GM19328 (cell line): Measurements from ENCODE around the gene ANKRD35.
A peak's percentile ranks its signal among the peaks of the same experiment; 100 is the strongest.

Source experiments
- ATAC-seq: cut with Tn5 transposase; IDR thresholded peaks from one replicate; pipeline ENCODE4 v1.9.1; 2021; ENCODE audit warnings: mild to moderate bottlenecking, moderate library complexity; ENCODE audit not compliant: unreplicated experiment

Gene ANKRD35

DNA sequence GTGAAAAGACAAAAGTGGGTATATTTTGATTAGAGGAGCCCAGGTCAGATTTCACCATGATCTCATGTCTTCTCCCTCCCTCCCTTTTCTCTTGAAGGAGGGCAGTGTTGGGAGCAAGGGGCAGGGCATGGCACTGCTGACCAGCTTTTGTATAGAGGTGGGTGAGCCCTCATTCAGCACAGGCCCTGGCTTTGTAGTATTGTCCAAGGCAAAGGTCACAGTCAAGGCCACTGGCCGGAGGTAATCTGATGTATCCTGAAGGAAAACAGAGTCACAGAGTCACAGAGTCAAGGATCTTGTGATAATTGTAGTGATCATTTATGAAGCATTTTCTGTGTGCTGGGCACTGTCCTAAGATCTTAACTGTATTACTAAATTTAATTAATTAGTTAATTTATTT lies 12.3 kb upstream of the ANKRD35 start:
- ATAC-seq, result no peak

DNA sequence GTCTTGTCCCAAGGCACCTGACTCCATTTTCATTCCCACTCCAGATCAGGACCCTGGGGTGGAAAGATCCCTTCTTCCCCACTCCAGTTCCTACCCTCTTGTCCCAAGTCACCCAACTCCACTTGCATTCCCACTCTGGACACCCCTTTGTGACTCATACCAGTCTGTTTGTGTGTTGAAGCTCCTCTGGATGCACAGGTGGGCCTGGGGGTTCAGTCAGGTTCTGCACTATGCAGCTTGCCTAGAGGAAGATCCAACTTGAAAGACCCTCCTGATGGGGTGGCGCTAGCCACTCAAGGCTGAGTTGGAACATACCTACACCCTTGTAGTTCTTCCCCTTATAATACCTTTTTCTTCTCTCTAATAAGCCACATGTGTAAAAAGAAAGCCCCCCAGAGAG lies 9.8 kb upstream of the ANKRD35 start:
- no peak for ATAC-seq

DNA sequence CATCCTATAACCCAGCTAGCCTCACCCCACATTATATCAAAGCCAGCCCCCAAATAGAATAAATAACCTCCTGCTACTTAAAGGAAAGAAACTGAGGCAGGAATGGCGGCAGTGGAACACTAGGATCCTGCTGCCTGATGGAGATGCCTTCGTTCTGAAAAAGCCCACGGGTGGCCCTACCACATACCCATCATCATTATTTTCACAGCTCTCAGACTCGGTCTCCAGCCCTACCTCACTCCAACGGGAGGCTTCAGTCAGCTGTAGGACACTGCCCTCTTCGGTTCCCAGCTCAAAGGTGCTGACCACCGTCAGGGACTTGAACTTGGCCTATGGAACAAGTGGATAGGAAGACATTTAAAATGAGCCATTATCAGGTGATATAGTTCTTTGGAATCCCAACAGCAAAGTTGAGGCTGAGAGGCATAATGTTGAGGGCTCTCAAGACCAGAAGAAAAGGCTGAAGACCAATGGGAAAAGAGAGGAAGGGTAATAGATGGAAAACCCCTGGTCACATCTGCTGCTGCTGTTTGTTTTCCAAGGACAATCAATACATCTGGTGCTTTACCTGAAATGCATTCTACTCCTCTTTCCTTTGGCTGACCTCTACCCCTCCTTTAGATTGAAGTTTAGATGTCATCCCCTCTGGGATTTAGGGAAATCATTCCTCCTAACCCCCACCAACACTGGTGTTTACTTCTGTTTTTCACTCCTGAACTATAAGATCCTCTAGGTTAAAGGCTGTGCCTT lies 7.8 kb upstream of the ANKRD35 start:
- ATAC-seq, result no peak

DNA sequence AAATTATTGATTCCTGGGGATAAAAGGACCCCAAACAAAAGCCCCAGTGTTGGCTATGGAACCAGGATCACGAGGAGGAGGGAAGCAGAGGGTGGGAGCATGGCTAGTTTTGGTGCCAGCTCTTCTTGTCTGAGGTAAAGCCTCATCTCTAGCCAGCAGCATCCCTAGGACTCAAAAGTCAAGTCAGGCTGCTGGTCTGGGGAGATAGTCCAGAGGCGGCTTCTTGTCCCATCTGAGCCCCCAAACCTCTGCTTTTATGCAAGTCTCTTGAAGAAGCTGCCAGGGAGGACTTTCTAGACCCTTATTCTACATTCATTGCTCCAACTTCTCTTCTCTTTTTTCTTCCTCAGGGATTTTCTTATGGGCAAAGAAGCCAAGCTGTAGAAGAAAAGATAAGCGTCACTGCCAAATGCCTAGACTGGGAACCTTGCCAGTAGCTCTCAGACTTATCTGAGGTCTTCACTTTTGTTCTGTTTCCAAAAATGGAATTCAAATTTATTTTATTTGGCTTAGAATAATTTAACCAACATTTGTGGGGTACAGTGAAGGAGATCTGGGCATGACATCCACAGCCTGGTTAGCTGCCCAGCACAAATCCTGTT lies 6.9 kb upstream of the ANKRD35 start:
- ATAC-seq, result no peak

DNA sequence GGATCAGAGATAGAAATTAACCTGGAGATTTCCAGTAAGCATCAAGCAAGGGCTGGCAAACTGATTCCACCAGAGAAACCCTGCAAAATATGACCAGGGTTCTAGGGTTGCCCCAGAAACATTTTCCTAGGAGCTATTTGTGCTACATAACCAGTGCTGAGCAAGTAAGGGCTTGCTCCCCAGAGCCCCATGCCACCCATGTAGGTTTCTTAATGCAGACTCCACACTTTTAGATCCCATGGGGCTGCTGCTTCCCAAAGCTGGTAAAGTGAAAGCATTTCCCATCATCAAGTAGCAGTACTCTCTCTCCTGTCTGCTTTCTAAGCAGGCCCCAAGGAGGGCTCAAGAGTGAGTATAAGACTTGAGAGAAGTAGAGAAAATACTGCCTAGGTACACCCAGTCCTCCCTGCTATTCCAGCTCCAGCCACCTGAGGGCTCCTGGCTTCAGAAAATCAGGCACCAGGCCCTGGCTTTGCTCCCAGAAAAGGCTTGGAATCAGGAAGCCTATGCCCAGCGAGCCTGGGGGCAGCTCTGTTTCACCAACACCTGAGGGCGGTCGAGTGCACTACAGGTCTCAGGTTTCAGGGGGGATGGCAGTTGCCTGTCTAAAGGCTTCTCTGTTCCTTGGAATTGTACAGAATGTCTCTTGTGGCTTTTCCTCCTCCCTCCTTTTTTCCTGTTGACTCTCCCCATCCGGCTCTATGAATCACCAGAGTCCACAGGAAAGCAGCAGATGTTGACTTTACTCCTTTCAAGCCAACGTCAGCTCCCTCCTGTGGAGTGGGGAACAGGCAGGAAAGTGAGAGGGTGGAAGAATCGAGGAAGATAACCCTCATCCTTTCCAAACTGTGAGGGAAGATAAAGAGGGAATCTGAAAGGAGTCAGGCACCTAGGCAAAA lies 6.2 kb upstream of the ANKRD35 start:
- no peak for ATAC-seq

DNA sequence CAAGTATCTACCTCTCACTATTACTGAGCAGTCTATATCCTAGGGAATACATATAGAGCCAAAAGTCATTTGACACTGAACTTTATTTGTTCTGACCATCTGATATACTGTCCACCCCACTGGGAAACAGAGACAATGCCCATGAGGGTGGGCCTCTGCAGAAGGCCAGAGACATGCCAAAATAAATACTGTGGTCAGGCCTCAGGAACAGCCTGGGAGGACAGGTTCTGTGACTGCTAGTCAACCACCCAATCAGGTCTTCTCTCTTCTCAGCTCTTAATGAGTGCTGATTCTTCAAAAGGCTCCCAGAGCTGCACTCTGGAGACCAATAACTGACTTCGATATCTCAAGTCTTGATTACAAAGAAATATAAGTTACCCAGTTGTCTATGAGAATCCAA lies 5.5 kb upstream of the ANKRD35 start:
- no peak for ATAC-seq

DNA sequence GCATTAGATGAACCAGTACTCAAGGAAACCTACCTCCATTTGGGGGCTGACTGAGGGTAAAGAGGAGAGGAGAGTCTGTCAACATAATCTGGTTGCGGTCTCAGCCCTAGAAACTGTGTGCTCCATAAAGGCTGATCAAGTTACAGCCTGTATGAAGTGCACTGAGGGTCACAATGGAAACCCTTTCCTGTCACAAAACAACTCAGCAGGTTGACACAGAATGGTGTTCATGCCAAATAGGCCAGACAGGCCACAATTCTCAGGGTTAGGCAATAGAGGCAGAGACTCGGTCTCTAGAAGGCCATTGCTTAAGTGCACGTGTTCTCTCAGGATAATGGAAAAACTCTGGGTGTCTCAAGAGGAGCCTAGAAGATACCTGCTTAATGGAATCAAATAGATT lies 4.1 kb upstream of the ANKRD35 start:
- no peak for ATAC-seq

DNA sequence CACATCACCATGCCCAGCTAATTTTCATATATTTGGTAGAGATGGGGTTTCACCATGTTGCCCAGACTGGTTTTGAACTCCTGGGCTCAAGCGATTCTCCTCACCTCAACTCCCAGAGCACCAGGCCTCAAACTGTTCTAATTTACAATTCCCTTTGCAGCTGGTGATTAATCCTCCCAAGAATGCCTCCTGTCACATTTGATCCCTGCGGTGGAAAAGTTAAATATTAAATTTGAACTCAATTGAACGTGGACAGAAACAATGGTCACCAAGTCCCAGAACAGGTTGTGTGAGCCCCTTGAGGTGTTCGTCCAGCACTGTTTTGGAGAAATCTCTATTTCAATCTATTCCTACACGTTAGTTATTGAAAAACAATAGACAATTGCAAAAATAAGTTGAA lies 2.0 kb upstream of the ANKRD35 start:
- no peak for ATAC-seq

DNA sequence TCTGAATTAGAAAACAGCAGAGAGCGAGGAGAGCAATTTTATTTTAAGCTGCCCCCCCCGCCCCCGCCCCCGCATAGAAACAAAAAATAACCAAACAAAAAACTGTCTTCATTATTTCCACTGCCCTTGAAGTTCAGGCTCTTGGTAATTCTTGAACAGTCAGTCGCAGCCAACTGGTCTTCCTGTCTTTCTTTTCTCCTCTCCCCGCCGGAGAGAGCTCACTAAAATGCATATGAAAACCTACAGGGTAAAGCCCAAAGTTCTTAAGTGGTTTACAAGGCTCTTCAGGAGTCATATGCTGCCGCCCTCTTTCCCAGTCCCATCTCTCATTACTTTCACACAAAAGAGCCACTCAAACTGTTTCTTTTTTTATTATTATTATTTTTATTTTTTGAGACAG lies 1.1 kb upstream of the ANKRD35 start:
- ATAC-seq, result no peak

DNA sequence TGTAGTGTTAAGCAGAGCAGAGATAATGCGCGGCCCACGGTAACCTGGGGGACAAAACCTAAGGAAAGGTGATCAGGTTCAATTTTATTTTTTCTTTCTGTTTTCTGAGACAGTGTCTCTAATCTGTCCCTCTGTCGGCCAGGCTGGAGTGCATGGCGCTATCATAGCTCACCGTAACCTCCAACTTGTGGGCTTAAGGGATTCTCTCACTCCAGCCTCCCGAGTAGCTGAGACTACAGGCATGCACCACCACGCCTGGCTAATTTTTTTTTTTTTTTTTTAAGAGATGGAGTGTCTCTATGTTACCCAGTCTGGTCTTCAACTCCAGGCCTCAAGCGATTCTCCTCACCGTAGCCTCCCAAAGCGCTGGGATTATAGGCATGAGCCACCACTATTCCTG lies 724 bp upstream of the ANKRD35 start:
- no peak for ATAC-seq

DNA sequence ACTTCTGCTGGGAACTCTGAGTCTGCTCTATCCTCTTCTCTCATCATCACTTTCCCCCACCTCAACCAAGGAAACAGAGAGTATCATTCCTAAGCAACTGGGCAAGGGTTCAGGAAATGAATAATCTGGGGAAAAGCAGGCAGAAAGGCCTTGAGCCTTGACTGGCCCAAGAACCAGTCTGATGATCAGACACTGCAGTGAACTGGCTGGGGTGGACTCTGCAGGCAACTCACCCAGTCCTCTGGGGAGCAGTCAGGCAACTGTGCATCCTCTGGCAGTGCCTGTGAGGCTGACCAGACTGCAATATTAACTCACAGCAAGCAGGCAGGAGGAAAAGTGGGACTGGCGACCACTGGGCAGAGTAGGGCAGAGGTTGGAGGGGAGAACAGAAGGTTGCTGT lies 991 bp downstream of the ANKRD35 start:
- ATAC-seq, result no peak

DNA sequence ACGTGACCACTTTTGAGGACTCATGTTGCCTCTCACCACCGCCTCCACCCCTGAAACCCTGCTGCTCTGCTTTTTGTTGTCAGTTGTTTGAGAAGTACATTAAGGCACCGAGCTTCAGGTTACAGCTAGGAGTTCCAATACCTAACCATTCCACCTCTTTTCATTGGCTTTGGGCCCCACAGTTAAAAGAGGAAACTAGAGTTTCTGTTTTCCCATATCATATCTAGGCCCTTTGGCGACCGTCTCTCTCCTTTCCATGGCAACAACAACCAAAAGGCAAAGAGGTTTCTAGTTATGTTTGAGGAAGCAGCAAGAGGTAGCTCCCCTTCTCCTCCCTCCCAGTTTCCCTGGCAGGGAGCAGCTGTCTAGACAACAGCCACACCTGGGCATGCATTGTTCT lies 5.9 kb downstream of the ANKRD35 start:
- ATAC-seq, result no peak

DNA sequence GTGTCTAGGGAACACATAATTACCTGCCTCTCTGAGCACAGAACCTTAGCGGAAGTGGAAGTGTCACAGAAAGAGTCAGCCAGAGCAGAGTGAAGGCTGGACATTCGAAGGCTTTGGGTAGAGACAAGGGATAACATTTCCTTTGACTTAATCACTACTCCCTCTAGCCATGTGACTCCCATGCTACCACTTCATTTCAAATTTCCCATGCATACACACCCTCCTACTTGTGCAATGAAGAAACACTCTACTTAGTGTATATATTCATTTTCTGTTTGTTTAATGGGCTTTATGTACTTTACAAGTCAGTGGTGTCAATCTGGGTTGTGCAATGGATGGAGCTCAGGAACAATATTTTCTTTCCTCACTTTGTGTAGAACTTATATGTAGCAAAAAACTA lies 6.9 kb downstream of the ANKRD35 start:
- ATAC-seq, result no peak

DNA sequence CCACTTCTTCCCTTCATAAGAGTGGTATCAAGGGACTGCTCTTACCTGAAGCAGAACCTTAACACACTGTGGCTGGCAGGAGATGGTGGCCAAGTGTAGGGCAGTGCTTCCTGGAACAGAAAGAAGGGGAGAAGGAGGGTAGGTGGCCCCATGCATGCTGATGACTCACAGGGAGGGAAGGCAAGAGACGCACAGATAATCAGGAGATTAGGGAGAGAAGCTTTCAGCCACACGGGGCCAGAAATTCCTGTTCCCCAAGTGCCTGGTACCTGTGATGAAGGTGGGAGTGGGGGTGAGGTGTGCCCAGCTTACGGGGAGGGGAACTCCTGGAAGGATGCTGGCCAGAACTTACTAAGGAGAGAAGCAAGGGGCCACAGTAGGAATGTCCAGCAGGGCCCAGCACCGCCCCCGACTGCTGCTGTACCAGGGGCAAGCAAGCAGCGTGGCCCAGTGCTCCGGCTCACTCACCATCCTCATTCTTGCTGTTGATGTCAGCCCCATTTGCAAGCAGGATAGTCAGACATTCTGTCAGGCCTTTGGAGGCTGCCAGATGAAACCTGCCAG lies 7.7 kb downstream of the ANKRD35 start:
- ATAC-seq, result no peak

DNA sequence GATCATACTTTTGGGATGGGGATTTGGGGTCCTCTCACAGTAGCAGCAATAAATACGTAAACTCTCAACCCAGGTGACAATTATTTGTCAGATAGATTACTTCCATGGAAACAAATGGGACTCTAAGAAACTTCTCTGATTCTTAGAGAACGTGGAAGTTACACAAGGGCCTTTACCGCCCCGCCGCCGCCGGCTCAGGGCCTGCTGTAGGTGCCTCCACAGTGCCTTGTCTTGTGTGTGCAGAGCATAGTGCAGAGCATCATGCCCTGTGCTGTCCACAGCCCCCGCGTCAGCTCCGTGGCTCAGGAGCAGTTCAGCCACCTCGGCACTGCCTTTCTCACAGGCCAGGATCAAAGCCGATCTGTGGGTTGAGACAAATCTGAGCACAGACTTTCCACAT lies 11.0 kb downstream of the ANKRD35 start:
- no peak for ATAC-seq

DNA sequence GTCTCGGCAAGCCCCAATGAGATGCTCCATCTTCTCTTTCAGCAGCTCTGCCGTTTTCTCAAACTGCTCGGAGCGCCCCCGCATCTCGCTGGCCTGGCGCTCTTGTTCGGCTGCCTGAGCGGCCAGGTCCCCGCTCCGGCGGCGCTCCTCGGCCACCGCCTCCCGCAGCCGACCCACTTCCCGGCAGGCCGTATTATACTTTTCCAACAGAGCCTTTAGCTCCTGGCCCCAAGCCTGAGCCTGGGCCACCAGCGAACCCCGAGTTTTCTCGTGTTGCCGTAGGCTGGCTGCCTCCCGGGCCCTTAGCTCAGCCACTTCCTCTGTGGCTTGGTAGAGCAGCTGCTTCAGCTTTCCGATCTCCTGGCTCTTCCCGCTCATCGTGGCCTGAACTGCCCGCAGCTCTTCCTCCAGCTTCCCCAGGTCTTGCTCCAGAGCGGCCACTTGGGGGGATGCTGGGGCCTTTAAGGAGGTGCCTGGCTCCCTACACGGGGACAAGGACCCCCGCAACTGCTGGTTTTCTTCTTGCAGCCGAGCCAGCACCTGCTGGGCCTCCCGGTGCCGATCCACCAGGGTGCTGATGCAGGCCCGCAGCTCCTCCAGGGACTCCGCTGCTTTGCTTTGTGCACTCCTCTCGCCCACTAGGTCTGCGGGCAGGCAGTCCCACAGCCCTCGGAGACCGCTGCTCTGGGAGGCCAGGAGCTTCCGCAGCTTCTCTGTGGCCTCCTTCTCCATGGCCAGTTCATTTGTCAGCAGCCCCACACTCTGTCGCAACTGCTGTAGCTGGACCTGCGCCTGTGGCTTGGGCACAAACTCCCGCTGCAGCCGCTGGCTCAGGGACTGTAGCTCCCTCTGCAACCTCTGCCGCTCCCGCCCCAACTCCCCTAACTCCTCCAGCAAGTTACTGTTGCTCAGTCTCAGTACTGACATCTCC lies 13.4 kb downstream of the ANKRD35 start:
- no peak for ATAC-seq

DNA sequence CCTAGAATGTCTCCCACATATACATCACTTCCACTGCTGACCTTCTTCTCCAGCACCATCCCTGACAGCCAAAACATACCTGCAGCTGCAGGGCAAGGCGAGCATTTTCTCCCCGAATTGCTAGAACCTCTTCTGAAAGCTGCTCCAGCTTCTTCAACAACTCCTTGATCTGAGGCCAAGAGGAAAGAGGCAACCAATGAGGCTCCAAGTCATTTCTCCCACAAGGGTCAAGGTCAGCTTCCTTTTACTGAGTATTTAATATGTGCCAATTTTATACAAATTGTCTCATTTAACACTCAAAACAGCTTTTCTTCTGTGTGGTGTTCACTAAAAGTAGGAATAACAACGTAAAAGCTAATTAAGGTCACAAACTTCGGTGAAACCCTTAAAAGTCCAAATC lies 17.4 kb downstream of the ANKRD35 start:
- ATAC-seq, result no peak

DNA sequence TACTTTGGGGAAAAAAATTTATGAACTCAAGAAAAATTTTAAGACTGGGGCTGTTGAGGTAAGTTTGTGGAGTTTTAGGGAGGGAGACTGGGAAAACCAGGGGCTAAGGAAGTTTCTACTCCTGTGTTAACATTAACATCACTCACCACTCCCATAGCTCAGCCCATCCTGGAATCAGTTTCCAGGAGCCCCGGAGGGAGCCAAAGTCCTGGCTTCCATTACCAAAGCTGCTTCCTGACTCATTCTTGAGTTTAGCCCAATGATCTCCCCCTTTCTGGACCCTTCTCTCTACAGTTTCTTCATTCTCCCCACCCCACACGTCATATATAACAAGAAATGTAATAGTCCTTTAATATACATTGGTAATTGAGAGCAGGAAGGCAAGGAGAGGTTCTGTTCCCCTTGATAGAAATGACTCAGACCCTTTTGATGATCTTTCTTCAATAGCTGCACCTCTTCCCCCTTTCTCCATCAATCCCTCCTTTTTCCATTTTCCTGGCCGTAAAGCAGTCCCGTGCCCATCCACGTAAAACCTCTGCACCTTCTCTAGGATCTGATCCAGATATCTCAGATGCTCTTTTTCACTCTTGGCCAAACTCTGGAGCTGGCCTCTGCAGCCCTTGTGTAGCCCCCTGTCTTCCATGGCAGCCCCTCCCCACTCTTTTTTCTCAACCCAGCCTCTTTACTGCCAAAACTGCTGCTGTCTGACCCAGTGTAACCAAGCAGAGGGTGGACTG lies 22.2 kb downstream of the ANKRD35 start:
- no peak for ATAC-seq

DNA sequence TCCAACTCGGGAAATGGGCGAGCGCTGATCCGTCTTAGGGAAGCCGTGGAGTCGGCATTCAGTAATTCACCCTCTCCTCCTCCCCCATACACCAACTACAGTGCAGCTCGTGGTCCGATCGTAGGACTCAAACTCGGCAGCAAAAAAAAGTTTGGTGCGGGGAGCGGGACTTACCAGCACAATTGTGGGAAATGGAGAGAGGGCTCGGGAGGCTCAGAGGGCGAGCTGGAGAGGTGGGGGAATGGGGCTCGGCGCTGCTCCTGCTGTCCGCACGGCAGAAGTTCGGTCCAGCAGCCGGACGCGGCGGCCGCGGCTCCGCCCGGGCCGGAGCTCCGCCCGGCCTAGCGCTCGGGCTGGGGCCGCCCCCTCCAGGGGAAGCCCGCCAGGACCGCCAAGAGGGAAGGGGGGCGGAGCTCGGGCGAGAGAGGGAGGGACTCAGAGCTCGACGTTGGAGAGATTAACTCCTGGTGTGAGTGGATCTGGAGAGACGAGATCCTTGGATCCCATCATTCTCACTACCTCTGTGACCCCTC lies 26.1 kb downstream of the ANKRD35 start:
- ATAC-seq, result peak; percentile 51
